GM23338 (cell line): ENCODE data around the gene DNAL1. TPM values are rescaled to one million over a fixed set of nuclear protein-coding genes. Genes with fewer than 3 reads are reported as not detected.

Experiments used
- ATAC-seq: fragments of 200-7000 bp; cut with Tn5 transposase; 3 replicates; pipeline ENCODE4 v1.9.1; 2020
- DNase-seq: peaks from one replicate; pipeline ENCODE4 v3.0.0-alpha.2; 2015; ENCODE audit warnings: low spot score
- H2AFZ ChIP-seq: fragments of 200-600 bp; sonication (generic); 2 replicates; pipeline ENCODE4 v1.8.0; 2016; ENCODE audit warnings: antibody characterized with exemption, mild to moderate bottlenecking, moderate library complexity
- H3F3A ChIP-seq: fragments of 200-600 bp; sonication (generic); replicated peaks from 2 replicates; pipeline ENCODE4 v1.8.0; 2017; ENCODE audit warnings: antibody characterized with exemption, mixed run types, low read depth
- H3K27ac ChIP-seq: fragments of 200-600 bp; sonication (generic); 2 replicates; pipeline ENCODE4 v1.6.1; 2016; ENCODE audit warnings: low read depth
- H3K27me3 ChIP-seq: fragments of 200-600 bp; sonication (generic); 2 replicates; pipeline ENCODE4 v1.8.0; 2016; ENCODE audit warnings: mild to moderate bottlenecking, mixed run types, moderate library complexity; ENCODE audit not compliant: insufficient read depth
- H3K36me3 ChIP-seq: fragments of 200-600 bp; sonication (generic); 2 replicates; pipeline ENCODE4 v1.8.0; 2016; ENCODE audit warnings: mild to moderate bottlenecking; ENCODE audit not compliant: insufficient read depth
- H3K4me1 ChIP-seq: fragments of 200-600 bp; sonication (generic); 2 replicates; pipeline ENCODE4 v1.8.0; 2016; ENCODE audit warnings: mild to moderate bottlenecking, moderate library complexity; ENCODE audit not compliant: insufficient read depth
- H3K4me2 ChIP-seq: fragments of 200-600 bp; sonication (generic); 2 replicates; pipeline ENCODE4 v1.7.1; 2017; ENCODE audit warnings: mixed run types
- H3K4me3 ChIP-seq: fragments of 200-600 bp; sonication (generic); 2 replicates; pipeline ENCODE4 v1.6.1; 2016; ENCODE audit warnings: mixed run types
- H3K79me2 ChIP-seq: fragments of 200-600 bp; sonication (generic); replicated peaks from 2 replicates; pipeline ENCODE4 v1.8.0; 2017; ENCODE audit warnings: mild to moderate bottlenecking; ENCODE audit not compliant: insufficient read depth
- H3K9me2 ChIP-seq: fragments of 200-600 bp; sonication (generic); 2 replicates; pipeline ENCODE4 v1.8.0; 2017; ENCODE audit not compliant: insufficient read depth
- H4K20me1 ChIP-seq: fragments of 200-600 bp; sonication (generic); replicated peaks from 2 replicates; pipeline ENCODE4 v1.8.0; 2017; ENCODE audit warnings: mild to moderate bottlenecking; ENCODE audit not compliant: insufficient read depth
- H3K27ac Mint-ChIP-seq: 2 replicates; pipeline ENCODE4 v1.8.0; 2020; ENCODE audit warnings: inconsistent platforms, mild to moderate bottlenecking, moderate library complexity, mixed read lengths
- H3K27me3 Mint-ChIP-seq: 3 replicates; pipeline ENCODE4 v1.8.0; 2022; ENCODE audit warnings: low read depth, mild to moderate bottlenecking, moderate library complexity, mixed read lengths, inconsistent platforms; ENCODE audit not compliant: insufficient read depth, poor library complexity
- H3K36me3 Mint-ChIP-seq: 3 replicates; pipeline ENCODE4 v1.8.0; 2021; ENCODE audit warnings: low read depth, mild to moderate bottlenecking, inconsistent platforms, moderate library complexity, mixed read lengths
- H3K4me1 Mint-ChIP-seq: 3 replicates; pipeline ENCODE4 v1.8.0; 2020; ENCODE audit warnings: mild to moderate bottlenecking, inconsistent platforms, mixed read lengths
- H3K4me3 Mint-ChIP-seq: 3 replicates; pipeline ENCODE4 v1.8.0; 2021; ENCODE audit warnings: moderate library complexity, mild to moderate bottlenecking, inconsistent platforms, mixed read lengths
- H3K9me3 Mint-ChIP-seq: 3 replicates; pipeline ENCODE4 v1.8.0; 2020; ENCODE audit warnings: moderate library complexity, mild to moderate bottlenecking, inconsistent platforms, mixed read lengths
- CREB1 ChIP-seq: fragments of 250-450 bp; sonication (Bioruptor Pico); IDR thresholded peaks from 2 replicates; pipeline ENCODE4 v1.5.0; 2020; ENCODE audit warnings: low read depth, mild to moderate bottlenecking, moderate library complexity
- CTCF ChIP-seq, 2 experiments: fragments of 200-600 bp in 1 of 2; sonication (generic) in 1 of 2; conservative IDR thresholded peaks; 2 replicates each; pipeline versions ENCODE4 v1.5.1 to v1.6.1; 2016 to 2017; ENCODE audit warnings: antibody characterized with exemption in 2 of 2, low read depth in 2 of 2, mild to moderate bottlenecking in 2 of 2, moderate library complexity in 1 of 2
- EZH2 ChIP-seq: fragments of 200-600 bp; sonication (generic); IDR thresholded peaks from one replicate; pipeline ENCODE4 v1.8.0; 2017; ENCODE audit warnings: antibody characterized with exemption, mild to moderate bottlenecking, low read depth; ENCODE audit not compliant: unreplicated experiment
- EZH2phosphoT487 ChIP-seq: fragments of 200-600 bp; sonication (generic); IDR thresholded peaks from one replicate; pipeline ENCODE4 v1.8.1; 2018; ENCODE audit warnings: antibody characterized with exemption; ENCODE audit not compliant: unreplicated experiment
- JUNB ChIP-seq: IDR thresholded peaks from one replicate; pipeline ENCODE4 v1.6.1; 2016; ENCODE audit warnings: antibody characterized with exemption; ENCODE audit not compliant: unreplicated experiment
- NANOG ChIP-seq: IDR thresholded peaks from 2 replicates; pipeline ENCODE4 v1.6.1; 2016; ENCODE audit warnings: antibody characterized with exemption, borderline replicate concordance
- POLR2AphosphoS5 ChIP-seq: IDR thresholded peaks from 2 replicates; pipeline ENCODE4 v1.6.1; 2016; ENCODE audit warnings: antibody characterized with exemption, low read depth
- REST ChIP-seq: IDR thresholded peaks from one replicate; pipeline ENCODE4 v1.6.1; 2018; ENCODE audit warnings: antibody characterized with exemption; ENCODE audit not compliant: unreplicated experiment
- STAT1 ChIP-seq: IDR thresholded peaks from one replicate; pipeline ENCODE4 v1.6.1; 2016; ENCODE audit warnings: antibody characterized with exemption; ENCODE audit not compliant: unreplicated experiment
- ZNF114 ChIP-seq: fragments of 250-450 bp; sonication (Bioruptor Pico); IDR thresholded peaks from 2 replicates; pipeline ENCODE4 v1.5.0; 2020; ENCODE audit warnings: mild to moderate bottlenecking, moderate library complexity
- ZNF331 ChIP-seq: fragments of 250-450 bp; sonication (Bioruptor Pico); IDR thresholded peaks from 2 replicates; pipeline ENCODE4 v1.5.0; 2020; ENCODE audit warnings: low read depth, mild to moderate bottlenecking, moderate library complexity
- ZNF462 ChIP-seq: fragments of 250-450 bp; sonication (Bioruptor Pico); IDR thresholded peaks from 2 replicates; pipeline ENCODE4 v1.5.0; 2020; ENCODE audit warnings: mild to moderate bottlenecking, moderate library complexity
- polyA plus RNA-seq: library from polyadenylated mRNA; unstranded; fragments of >200 nt; fragmentation: Nextera tagmentation; extraction: Ambion mirVana; gene quantifications from 2 replicates; pipeline ENCODE4 v1.2.1, GENCODE V29; 2016
- total RNA-seq: library from RNA; depleted of rRNA; stranded (reverse); fragments of >200 nt; shearing (Covaris generic); gene quantifications from 2 replicates; pipeline ENCODE4 v1.2.3, GENCODE V29; 2014
- TF ChIP-seq, protein P1 (sequence below): IDR thresholded peaks from 2 replicates; pipeline ENCODE4 v1.6.1; 2016; ENCODE audit warnings: antibody characterized with exemption

DNAL1 gene
- total and polyA plus RNA-seq, 2 experiments from 2014 or later, result 7.6 to 29.3 TPM

GRCh38 chr14:73667854-73668253, 23.1 kb downstream of the DNAL1 start:
- H2AFZ ChIP-seq, result no peak overlapping the region
- no peaks in the 10 kb centered on the region for H3K27me3 ChIP-seq
- H4K20me1 ChIP-seq, result no peaks in the 10 kb centered on the region
- ATAC-seq (no peak), DNase-seq (no peak)
- Mint-ChIP-seq H3K36me3 (peaks cover 5% of the 10 kb centered on the region; the same call in 2 of the 3 replicates), H3K27me3 (peaks cover 2% of the 10 kb centered on the region), H3K9me3 (no peaks in the 10 kb centered on the region), H3K27ac (no peak overlapping the region), H3K4me3 (no peak overlapping the region), H3K4me1 (no peaks in the 10 kb centered on the region)
- H3K27ac ChIP-seq, result no peak overlapping the region
- H3F3A ChIP-seq, result no peaks in the 10 kb centered on the region
- H3K79me2 ChIP-seq, result no peaks in the 10 kb centered on the region
- no peaks in the 10 kb centered on the region for H3K9me2 ChIP-seq
- H3K4me2 ChIP-seq, result no peak overlapping the region
- H3K4me1 ChIP-seq, result no peaks in the 10 kb centered on the region
- TF ChIP-seq CTCF (conservative IDR thresholded peaks at IDR 0.05; ENCODE audit: low read depth in 2 of 2) (no peak), ZNF114 (CRISPR knock-in tag) (no peak), ZNF331 (CRISPR knock-in tag) (no peak), NANOG (no peak), EZH2 (no peak), REST (no peak), EZH2phosphoT487 (no peak), ZNF462 (CRISPR knock-in tag) (no peak), STAT1 (no peak), POLR2AphosphoS5 (no peak), CREB1 (CRISPR knock-in tag) (no peak), JUNB (no peak)
- TF ChIP-seq, protein P1, sequence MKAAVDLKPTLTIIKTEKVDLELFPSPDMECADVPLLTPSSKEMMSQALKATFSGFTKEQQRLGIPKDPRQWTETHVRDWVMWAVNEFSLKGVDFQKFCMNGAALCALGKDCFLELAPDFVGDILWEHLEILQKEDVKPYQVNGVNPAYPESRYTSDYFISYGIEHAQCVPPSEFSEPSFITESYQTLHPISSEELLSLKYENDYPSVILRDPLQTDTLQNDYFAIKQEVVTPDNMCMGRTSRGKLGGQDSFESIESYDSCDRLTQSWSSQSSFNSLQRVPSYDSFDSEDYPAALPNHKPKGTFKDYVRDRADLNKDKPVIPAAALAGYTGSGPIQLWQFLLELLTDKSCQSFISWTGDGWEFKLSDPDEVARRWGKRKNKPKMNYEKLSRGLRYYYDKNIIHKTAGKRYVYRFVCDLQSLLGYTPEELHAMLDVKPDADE, result no peak
- H3K36me3 ChIP-seq, result no peaks in the 10 kb centered on the region
- H3K4me3 ChIP-seq, result no peak overlapping the region
